ENCODE data around the gene HMG20A. TPM values are rescaled to one million over a fixed set of nuclear protein-coding genes. Genes with fewer than 3 reads are reported as not detected.
"Not testable (repeated sequence)": the region's sequence is repeated elsewhere in the genome, so short reads cannot be mapped to it uniquely, and the experiment has no call there.

HMG20A gene
- total RNA-seq, 1 experiment from 2014 or later = 28.8 TPM

- DNase-seq (ENCODE audit: low spot score) = no peak
Observed at GRCh38 chr15:77406846-77407245, 13.8 kb upstream of the HMG20A start.

GRCh38 chr15:77409259-77410156 lies 11.2 kb upstream of the HMG20A start:
- DNase-seq (ENCODE audit: low spot score) = no peak

GRCh38 chr15:77410157-77410500 lies 10.6 kb upstream of the HMG20A start:
- not testable (repeated sequence) for DNase-seq (ENCODE audit: low spot score)

- no peak for DNase-seq (ENCODE audit: low spot score)
Observed at GRCh38 chr15:77410701-77411618, 9.7 kb upstream of the HMG20A start.

GRCh38 chr15:77411619-77411976 lies 9.1 kb upstream of the HMG20A start:
- no peak for DNase-seq (ENCODE audit: low spot score)

GRCh38 chr15:77412972-77413698 lies 7.6 kb upstream of the HMG20A start:
- no peak for DNase-seq (ENCODE audit: low spot score)

- no peak for DNase-seq (ENCODE audit: low spot score)
Observed at GRCh38 chr15:77413699-77414349, 6.9 kb upstream of the HMG20A start.

GRCh38 chr15:77414789-77415442 lies 5.8 kb upstream of the HMG20A start:
- no peak for DNase-seq (ENCODE audit: low spot score)

GRCh38 chr15:77415450-77416147 lies 5.1 kb upstream of the HMG20A start:
- DNase-seq (ENCODE audit: low spot score) = no peak

GRCh38 chr15:77416148-77416455 lies 4.6 kb upstream of the HMG20A start:
- DNase-seq (ENCODE audit: low spot score) = no peak

- DNase-seq (ENCODE audit: low spot score) = no peak
Observed at GRCh38 chr15:77416954-77417353, 3.7 kb upstream of the HMG20A start.

GRCh38 chr15:77417602-77418001 lies 3.1 kb upstream of the HMG20A start:
- no peak for DNase-seq (ENCODE audit: low spot score)

GRCh38 chr15:77418391-77418965 lies 2.2 kb upstream of the HMG20A start:
- DNase-seq (ENCODE audit: low spot score) = no peak

GRCh38 chr15:77418966-77419835 lies 1.5 kb upstream of the HMG20A start:
- DNase-seq (ENCODE audit: low spot score) = no peak

- DNase-seq (ENCODE audit: low spot score) = peak; percentile 96
Observed at GRCh38 chr15:77419836-77420609, 665 bp upstream of the HMG20A start, which contains the start of gene PEAK1. TSS of gene PEAK1 (minus strand) at chr15:77420104. CDS start at chr15:77181926, 238,178 bp downstream.

GRCh38 chr15:77421370-77421700 lies 647 bp downstream of the HMG20A start:
- DNase-seq (ENCODE audit: low spot score) = no peak

GRCh38 chr15:77425104-77425503 lies 4.4 kb downstream of the HMG20A start:
- no peak for DNase-seq (ENCODE audit: low spot score)

- DNase-seq (ENCODE audit: low spot score) = no peak
Observed at GRCh38 chr15:77426377-77426776, 5.7 kb downstream of the HMG20A start.
